ENCODE measurements around the gene SNCG.
"Not testable (repeated sequence)": the region's sequence is repeated elsewhere in the genome, so short reads cannot be mapped to it uniquely, and the experiment has no call there.

Gene SNCG

DNA sequence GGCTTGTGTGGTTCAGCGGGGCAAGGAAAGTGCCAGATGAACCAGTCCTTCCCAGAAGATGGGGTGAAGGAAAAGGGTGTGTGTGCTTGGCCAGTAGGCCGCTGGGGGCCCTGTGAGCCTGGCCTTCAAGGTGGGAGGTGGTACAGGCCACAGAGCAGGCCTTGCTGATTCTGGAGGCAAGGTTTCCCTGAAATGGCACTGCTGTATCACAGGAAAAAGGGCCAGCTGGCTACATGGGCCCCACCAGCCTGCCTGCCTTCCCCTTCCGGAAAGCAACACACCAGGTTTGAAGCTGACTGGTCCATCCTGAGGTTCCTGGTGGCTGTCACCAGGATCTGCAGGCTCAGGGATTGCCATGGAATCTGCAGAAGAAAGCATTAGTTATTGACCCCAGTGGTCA is 13.5 kb upstream of the SNCG start:
- Histone ChIP-seq H3K36me3 (ENCODE audit: control insufficient read depth in 2 of 2, insufficient read depth in 2 of 2, low read length in 2 of 2) (no peaks in the 10 kb centered on the region), H3K9me3 (ENCODE audit: control insufficient read depth in 2 of 2, low read length in 2 of 2) (no peaks in the 10 kb centered on the region), H3K27me3 (ENCODE audit: control insufficient read depth in 1 of 2, insufficient read depth in 2 of 2, low read length in 2 of 2) (peaks cover 23 to 28% of the 10 kb centered on the region in 2 donors), H3K4me1 (ENCODE audit: control insufficient read depth, insufficient read depth, low read length) (peaks cover 22% of the 10 kb centered on the region), H3K27ac (ENCODE audit: low read length) (no peak overlapping the region), H3K9ac (ENCODE audit: low read length in 2 of 2) (no peak overlapping the region), H3K4me3 (ENCODE audit: low read length in 2 of 2) (no peak overlapping the region)

- Histone ChIP-seq H3K4me3 (ENCODE audit: low read length in 2 of 2) (peak overlapping the region in 1 of 2 donors; percentile 29), H3K27me3 (ENCODE audit: control insufficient read depth in 1 of 2, insufficient read depth in 2 of 2, low read length in 2 of 2) (peaks cover 23 to 28% of the 10 kb centered on the region in 2 donors), H3K9me3 (ENCODE audit: control insufficient read depth in 2 of 2, low read length in 2 of 2) (no peaks in the 10 kb centered on the region), H3K9ac (ENCODE audit: low read length in 2 of 2) (peak overlapping the region in 1 of 2 donors; percentile 42), H3K36me3 (ENCODE audit: control insufficient read depth in 2 of 2, insufficient read depth in 2 of 2, low read length in 2 of 2) (no peaks in the 10 kb centered on the region), H3K4me1 (ENCODE audit: control insufficient read depth, insufficient read depth, low read length) (peaks cover 22% of the 10 kb centered on the region), H3K27ac (ENCODE audit: low read length) (no peak overlapping the region)
These were observed 12.8 kb upstream of the SNCG start for GRCh38 chr10:86945361-86946212.

DNA sequence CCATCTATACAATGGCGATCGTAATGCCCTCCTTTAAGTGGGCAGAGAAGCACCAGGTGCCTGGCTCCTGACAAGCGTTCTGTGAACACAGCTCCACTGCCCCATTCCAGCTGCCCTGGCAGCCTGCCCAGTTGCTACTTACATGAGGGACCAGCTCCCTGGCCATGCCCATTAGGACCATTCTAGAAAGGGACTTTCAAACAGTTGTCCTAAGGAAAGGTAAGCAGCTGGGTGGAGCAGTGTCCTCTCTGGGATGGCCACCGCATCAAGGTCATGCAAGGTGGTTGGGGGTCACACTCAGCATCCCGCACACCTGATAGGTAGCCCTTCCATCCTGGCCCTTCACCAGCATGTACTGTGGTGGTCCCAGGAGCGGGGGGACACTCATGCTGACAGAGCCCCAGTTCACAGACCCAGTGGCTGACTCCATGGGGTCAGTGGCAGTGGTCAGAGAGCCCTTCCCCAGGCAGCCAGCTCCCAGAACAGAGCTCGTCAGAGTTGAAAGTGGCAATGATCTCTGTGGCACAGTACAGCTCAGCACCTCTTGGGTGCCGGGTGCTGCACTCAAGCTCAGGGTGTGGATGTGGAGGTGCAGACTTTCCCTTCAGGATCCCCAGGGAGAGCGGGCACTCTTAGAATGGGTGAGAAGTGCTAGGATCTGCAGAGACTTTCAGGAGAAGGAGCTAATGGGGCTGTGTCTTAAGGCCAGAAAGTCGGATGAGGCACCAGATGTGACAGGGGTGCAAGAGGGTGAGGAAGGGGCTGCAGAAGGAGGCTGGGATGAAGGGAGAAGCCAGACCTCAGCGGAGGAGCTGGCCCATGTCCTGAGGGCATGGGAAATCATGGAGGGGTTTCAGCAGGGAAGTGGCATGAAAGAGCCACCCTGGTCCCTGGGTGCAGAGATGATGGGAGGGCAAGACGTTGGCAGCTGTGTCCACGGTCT is 11.9 kb upstream of the SNCG start:
- H3K4me1 ChIP-seq (ENCODE audit: control insufficient read depth, insufficient read depth, low read length) = peaks cover 22% of the 10 kb centered on the region
- H3K27me3 ChIP-seq (ENCODE audit: control insufficient read depth in 1 of 2, insufficient read depth in 2 of 2, low read length in 2 of 2) = peaks cover 23 to 28% of the 10 kb centered on the region in 2 donors
- peak overlapping the region in 1 of 2 donors; percentile 42 for H3K9ac ChIP-seq (ENCODE audit: low read length in 2 of 2)
- H3K27ac ChIP-seq (ENCODE audit: low read length) = no peak overlapping the region
- no peaks in the 10 kb centered on the region for H3K36me3 ChIP-seq (ENCODE audit: control insufficient read depth in 2 of 2, insufficient read depth in 2 of 2, low read length in 2 of 2)
- no peaks in the 10 kb centered on the region for H3K9me3 ChIP-seq (ENCODE audit: control insufficient read depth in 2 of 2, low read length in 2 of 2)
- H3K4me3 ChIP-seq (ENCODE audit: low read length in 2 of 2) = peak overlapping the region in 1 of 2 donors; percentile 29

- not testable (repeated sequence) for H3K36me3 ChIP-seq (ENCODE audit: control insufficient read depth in 2 of 2, insufficient read depth in 2 of 2, low read length in 2 of 2); H3K27ac ChIP-seq (ENCODE audit: low read length); H3K9me3 ChIP-seq (ENCODE audit: control insufficient read depth in 2 of 2, low read length in 2 of 2); H3K4me3 ChIP-seq (ENCODE audit: low read length in 2 of 2); H3K9ac ChIP-seq (ENCODE audit: low read length in 2 of 2)
- Histone ChIP-seq H3K27me3 (ENCODE audit: control insufficient read depth in 1 of 2, insufficient read depth in 2 of 2, low read length in 2 of 2) (peaks cover 19 to 23% of the 10 kb centered on the region in 2 donors), H3K4me1 (ENCODE audit: control insufficient read depth, insufficient read depth, low read length) (peaks cover 16% of the 10 kb centered on the region)
These were observed 10.6 kb upstream of the SNCG start for GRCh38 chr10:86947806-86948205.

GRCh38 chr10:86950349-86950748 is 8.1 kb upstream of the SNCG start:
- Histone ChIP-seq H3K4me1 (ENCODE audit: control insufficient read depth, insufficient read depth, low read length) (peaks cover 28% of the 10 kb centered on the region), H3K9me3 (ENCODE audit: control insufficient read depth in 2 of 2, low read length in 2 of 2) (no peaks in the 10 kb centered on the region), H3K36me3 (ENCODE audit: control insufficient read depth in 2 of 2, insufficient read depth in 2 of 2, low read length in 2 of 2) (no peaks in the 10 kb centered on the region), H3K27ac (ENCODE audit: low read length) (no peak overlapping the region), H3K9ac (ENCODE audit: low read length in 2 of 2) (no peak overlapping the region), H3K27me3 (ENCODE audit: control insufficient read depth in 1 of 2, insufficient read depth in 2 of 2, low read length in 2 of 2) (peaks cover 5 to 15% of the 10 kb centered on the region in 2 donors), H3K4me3 (ENCODE audit: low read length in 2 of 2) (no peak overlapping the region)

- H3K27me3 ChIP-seq (ENCODE audit: control insufficient read depth in 1 of 2, insufficient read depth in 2 of 2, low read length in 2 of 2) = peaks cover 5 to 6% of the 10 kb centered on the region in 2 donors
- H3K36me3 ChIP-seq (ENCODE audit: control insufficient read depth in 2 of 2, insufficient read depth in 2 of 2, low read length in 2 of 2) = no peaks in the 10 kb centered on the region
- no peaks in the 10 kb centered on the region for H3K9me3 ChIP-seq (ENCODE audit: control insufficient read depth in 2 of 2, low read length in 2 of 2)
- H3K4me1 ChIP-seq (ENCODE audit: control insufficient read depth, insufficient read depth, low read length) = peaks cover 25% of the 10 kb centered on the region
- no peak overlapping the region for H3K4me3 ChIP-seq (ENCODE audit: low read length in 2 of 2)
- no peak overlapping the region for H3K9ac ChIP-seq (ENCODE audit: low read length in 2 of 2)
- no peak overlapping the region for H3K27ac ChIP-seq (ENCODE audit: low read length)
These were observed 7.1 kb upstream of the SNCG start for GRCh38 chr10:86951184-86951761.

GRCh38 chr10:86952106-86952505 is 6.3 kb upstream of the SNCG start:
- H3K27ac ChIP-seq (ENCODE audit: low read length) = no peak overlapping the region
- no peaks in the 10 kb centered on the region for H3K9me3 ChIP-seq (ENCODE audit: control insufficient read depth in 2 of 2, low read length in 2 of 2)
- H3K4me1 ChIP-seq (ENCODE audit: control insufficient read depth, insufficient read depth, low read length) = peaks cover 31% of the 10 kb centered on the region
- peaks cover under 1 to 2% of the 10 kb centered on the region in 2 donors for H3K27me3 ChIP-seq (ENCODE audit: control insufficient read depth in 1 of 2, insufficient read depth in 2 of 2, low read length in 2 of 2)
- H3K36me3 ChIP-seq (ENCODE audit: control insufficient read depth in 2 of 2, insufficient read depth in 2 of 2, low read length in 2 of 2) = no peaks in the 10 kb centered on the region
- H3K9ac ChIP-seq (ENCODE audit: low read length in 2 of 2) = no peak overlapping the region
- H3K4me3 ChIP-seq (ENCODE audit: low read length in 2 of 2) = no peak overlapping the region

GRCh38 chr10:86952697-86953096 is 5.7 kb upstream of the SNCG start:
- not testable (repeated sequence) for H3K4me3 ChIP-seq (ENCODE audit: low read length in 2 of 2); H3K27me3 ChIP-seq (ENCODE audit: control insufficient read depth in 1 of 2, insufficient read depth in 2 of 2, low read length in 2 of 2); H3K27ac ChIP-seq (ENCODE audit: low read length); H3K9ac ChIP-seq (ENCODE audit: low read length in 2 of 2); H3K36me3 ChIP-seq (ENCODE audit: control insufficient read depth in 2 of 2, insufficient read depth in 2 of 2, low read length in 2 of 2); H3K9me3 ChIP-seq (ENCODE audit: control insufficient read depth in 2 of 2, low read length in 2 of 2)
- peaks cover 33% of the 10 kb centered on the region for H3K4me1 ChIP-seq (ENCODE audit: control insufficient read depth, insufficient read depth, low read length)

DNA sequence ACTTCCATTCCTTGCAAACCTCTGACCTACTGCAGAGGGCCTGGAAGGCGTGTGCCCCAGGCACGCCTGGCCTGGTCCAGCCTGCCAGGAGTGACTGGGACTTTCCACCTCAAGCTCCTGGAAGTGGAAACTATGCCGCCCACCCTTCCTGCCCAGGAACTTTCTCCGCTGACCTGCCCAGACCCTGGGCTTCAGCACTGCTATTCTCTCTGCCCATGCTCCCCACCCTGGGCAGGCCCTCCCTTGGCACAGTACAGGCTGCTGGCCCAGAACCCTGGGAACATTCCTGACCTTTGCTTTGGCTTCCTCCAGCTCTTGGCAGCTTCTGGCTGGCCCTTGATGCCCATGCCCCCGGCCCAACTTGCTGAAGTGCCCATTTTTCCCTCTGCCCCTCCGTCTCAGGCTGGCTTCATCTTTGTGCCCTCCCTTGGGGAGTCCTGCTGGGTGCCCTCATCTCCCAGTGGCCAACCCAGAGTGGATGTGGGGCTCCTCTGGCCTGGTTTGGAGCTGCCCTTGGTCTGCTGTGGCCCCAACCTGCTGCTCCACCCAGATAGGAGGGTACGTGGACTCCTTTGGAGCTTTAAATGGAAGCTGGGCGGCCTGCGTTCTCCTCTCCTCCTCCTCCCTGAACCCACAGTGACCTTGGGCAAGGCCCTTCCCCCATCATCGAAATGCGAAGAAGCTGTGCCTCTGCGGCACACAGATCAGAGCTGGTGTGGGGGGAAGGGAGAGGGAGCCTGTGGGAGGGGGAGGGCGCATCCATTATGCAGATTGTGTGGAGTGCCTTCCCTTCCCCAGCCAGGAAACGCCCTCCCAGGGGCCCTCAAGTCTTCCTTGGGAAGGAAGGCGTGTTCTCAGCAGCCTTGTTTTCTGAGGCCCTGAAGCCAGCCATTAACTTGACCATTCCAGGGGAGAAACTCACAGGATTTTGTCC is 4.4 kb upstream of the SNCG start:
- no peaks in the 10 kb centered on the region for H3K27me3 ChIP-seq (ENCODE audit: control insufficient read depth in 1 of 2, insufficient read depth in 2 of 2, low read length in 2 of 2)
- H3K27ac ChIP-seq (ENCODE audit: low read length) = peak overlapping the region; percentile 41
- no peaks in the 10 kb centered on the region for H3K9me3 ChIP-seq (ENCODE audit: control insufficient read depth in 2 of 2, low read length in 2 of 2)
- H3K4me3 ChIP-seq (ENCODE audit: low read length in 2 of 2) = peak overlapping the region in 1 of 2 donors; percentile 29
- peak overlapping the region in 1 of 2 donors; percentile 21 for H3K9ac ChIP-seq (ENCODE audit: low read length in 2 of 2)
- no peaks in the 10 kb centered on the region for H3K36me3 ChIP-seq (ENCODE audit: control insufficient read depth in 2 of 2, insufficient read depth in 2 of 2, low read length in 2 of 2)
- peaks cover 45% of the 10 kb centered on the region for H3K4me1 ChIP-seq (ENCODE audit: control insufficient read depth, insufficient read depth, low read length)
